NCI-H1417 (cell line): ENCODE data around the gene PHKB.
"Not testable (repeated sequence)": the region's sequence is repeated elsewhere in the genome, so short reads cannot be mapped to it uniquely, and the experiment has no call there.

Source experiments
- DNase-seq, 3 experiments: peaks; one replicate each; lab custom pipeline; 2025; lab: John Stamatoyannopoulos, UW

Gene PHKB

DNA sequence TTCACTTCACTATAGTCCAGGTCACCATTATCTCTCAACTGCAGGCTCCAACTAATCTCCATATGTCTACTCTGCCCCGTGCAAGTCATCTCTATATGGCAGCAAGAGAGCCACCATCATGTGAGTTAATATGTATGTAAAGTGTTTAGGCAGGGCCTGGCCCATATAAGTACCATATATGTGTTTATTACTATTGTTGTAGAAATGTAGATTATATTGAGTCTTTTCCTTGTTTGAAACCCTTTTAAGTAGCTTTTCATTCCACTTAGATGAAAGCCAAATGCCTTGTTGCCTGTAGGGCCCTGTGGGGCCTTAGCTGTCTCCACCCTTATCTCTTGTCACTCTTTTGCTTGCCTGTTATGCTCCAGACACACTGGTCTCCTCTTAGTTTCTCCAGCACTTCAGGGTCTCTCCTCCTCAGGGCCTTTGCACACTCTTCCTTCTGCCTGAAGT, 164.0 kb downstream of the PHKB start:
- no peak for DNase-seq

DNA sequence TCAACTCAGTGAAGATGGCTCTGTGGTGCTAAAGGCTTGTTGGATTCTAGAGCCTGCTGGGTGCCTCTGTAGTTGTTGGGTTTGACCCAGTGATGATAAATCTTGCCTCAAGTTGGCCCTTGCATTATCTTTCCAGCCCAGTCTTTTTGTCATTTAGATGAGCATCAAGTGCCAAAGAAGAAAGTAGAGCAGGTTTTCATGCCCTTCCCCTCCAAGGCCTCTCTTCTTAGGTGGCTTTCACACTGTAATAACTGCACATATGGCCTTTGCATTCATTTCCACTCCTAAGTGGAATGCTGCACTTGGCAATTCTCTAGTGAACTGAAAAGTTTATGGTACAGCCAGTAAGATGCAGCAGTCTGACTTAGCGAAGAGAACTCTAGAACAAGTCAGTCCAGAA, 165.1 kb downstream of the PHKB start:
- no peak for DNase-seq

DNA sequence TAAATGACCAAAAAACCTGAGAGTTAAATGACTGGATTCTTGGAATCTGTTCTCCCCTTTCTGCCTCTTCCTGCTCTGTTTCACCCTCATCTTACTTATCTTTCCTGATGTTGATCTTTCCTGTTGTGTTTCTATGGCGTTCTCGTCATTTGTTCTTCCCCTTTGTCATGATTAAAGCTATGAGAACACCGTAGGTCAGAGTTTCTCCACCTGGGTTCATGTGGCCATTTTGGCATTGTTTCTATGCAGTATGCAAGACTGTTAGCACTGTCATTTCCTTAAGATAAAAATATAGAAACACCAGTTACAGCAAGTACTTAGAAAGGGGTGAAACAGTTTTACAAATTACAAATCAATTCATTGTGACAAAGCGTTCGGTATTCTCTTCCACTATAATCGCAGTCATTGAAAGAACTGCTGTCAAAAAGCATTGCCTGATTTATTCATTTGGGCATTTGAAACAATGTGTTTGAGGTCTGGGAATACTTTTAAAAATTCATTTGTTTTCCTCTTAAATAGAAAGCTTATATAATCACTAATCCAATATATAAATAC, 166.0 kb downstream of the PHKB start:
- no peak for DNase-seq

DNA sequence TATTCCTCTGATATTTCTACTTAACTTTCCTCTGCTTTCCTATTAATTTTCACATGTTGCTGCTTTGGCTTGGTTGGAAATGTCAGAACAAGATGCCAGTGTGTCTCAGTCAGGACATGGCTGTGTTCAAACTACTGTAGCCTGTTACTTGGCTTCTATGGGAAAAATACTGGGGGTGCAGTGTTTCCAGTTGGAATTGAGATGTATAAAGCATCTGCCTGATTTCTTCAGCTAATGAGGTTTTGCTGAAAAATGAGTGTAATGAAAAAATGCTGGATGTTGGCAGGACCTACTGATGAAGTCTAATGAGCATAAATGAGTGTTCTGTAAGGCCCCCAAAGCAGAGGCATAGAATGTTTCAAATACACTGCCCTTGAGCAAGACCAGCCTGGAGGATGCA, 166.6 kb downstream of the PHKB start:
- no peak for DNase-seq

DNA sequence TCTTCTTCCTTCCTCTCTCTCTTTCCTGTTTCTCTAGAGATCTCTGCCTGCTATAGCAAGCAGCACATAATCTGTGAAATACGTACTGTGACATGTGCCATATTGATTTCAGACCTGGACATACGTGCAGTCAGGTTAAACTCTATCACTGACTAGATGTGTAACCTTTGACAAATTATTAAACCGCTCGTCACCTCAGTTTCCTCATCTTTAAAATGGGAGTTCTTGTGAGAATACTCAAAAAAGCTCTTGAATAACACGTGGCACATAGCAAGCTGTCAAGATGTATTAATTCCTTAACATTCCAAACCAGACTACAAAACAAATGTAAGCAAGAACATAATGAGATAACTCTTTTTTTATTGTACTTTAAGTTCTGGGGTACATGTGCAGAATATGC, 170.0 kb downstream of the PHKB start:
- DNase-seq, result no peak

DNA sequence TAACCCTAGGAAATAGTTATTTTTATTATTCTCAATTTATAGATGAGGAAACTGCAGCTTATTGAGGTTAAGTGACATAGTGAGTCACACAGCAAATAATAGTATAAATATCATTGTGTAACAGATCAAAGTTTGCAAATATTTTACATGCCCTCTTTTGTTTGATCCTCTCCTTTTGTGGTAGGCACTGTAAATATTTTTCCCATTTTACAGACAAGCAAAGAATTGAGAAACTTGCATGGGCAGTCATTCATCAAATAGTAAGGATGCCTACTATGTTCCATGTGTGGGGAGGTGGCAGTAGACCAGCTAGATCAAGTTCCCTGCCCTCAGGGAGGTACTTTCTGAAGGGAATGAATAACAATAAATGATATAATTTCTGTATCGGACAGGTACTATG, 173.0 kb downstream of the PHKB start:
- DNase-seq, result no peak

DNA sequence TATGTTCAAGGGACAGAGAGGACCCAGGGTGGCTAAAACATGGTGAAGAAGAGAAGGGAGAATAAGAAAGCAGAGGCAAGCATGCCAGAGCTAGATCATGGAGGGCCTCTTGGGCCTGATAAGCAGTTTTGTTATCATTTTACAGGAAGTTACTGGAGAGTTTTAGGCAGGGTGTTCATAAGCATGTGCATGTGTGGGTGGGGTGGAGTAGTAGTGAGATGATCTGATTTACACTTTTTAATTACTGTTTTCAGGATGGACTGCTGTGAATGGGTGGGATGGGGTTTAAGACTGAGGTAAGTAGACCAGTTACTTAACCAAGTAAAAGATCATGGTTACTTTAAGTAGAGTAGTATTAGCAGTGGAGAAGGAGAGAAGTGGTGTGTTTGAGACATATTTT, 173.6 kb downstream of the PHKB start:
- no peak for DNase-seq

DNA sequence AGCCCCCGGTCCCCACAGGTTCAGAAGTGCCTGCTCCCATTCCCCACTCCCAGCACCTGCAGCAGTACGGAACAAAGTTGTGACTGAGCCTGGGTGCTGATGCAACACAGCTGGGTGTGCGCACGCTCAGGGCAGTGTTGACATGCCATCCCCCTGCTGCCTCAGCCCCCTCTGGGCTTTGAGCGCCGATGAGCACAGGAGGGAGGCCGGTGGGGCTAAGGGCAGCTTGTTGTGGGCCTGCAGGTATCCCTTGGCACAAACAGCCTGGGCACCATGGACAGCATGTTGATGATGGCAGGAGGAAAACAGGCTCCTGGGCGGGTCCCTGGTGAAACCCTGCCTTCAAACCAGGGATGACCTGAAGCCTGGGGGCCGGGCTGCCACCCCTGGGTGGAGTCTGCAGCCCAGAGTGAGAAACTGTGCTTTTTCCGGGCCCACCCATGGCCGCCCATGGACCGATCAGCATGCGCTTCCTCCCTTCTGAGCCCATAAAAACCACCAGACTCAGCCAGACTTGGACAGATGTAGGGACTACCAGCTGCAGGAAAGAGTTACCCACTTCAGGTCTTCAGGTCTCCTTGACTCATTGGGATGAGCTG, 175.5 kb downstream of the PHKB start:
- DNase-seq, result no peak

DNA sequence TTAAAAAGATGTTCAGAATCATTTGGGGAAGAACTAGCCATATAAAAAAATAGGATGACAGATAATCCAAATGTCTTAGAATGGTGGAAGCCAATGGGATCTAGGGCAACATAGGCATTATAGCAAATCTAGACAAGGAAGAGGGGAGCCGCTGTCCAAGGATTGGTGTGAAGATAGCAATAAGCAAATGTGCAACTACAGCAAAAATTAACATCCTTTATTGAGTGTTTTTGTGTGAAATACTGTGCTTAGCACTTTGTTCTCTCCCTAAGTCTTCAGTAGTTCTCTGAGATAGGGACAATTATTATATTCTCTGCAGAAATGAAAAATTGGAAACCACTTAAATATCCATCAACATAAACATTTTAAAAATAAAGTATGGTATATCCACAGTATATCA, 177.0 kb downstream of the PHKB start:
- DNase-seq, result no peak

DNA sequence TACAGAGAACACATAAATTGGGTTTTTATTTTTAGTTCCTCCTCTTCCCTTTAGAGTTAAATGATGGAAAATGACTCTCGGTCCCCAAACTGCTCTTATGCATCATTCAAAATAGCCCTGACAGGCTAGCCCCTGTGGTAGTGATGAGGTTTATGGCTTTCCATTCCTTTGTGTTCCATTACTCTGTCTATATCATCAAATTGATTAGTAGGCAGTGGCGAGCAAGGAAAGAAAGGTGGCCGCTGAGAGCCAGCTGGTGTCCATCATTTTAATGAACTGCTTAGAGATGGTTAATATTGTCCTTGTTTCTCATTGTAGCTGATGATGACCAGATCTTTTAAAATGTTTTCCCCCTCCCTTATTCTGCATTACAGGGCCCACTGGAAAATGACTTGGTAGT, 179.5 kb downstream of the PHKB start:
- no peak for DNase-seq

DNA sequence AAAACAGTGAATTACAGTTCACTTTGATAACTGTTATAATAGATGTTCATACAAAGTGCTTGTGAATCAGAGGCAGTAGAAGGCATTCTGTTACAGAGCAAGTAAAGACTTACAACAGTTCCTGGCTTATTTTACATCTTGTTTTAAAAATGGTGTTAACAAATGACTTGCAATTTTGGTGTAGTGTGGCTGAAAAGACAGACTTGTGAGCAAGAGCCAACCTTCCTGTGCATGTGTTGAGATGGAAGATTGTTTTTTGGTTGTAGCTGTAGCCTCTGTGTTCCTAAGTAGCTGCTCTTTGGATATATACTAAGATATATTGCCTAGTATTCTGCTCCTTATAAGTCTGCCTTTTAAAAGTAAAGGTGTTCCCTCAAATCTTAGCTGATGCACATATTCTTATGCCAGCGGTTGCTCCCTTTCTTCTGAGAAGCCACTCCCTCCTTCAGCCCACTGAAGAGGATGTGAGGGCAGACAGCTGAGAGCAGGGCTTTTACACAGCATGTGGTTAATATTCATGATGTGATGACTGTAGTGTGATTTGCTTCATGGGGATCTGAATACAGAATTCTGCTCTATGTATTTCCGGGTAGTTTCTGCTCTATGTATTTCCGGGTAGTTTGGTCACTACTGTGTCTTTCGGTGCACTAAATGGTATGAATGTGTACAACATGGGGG, 182.3 kb downstream of the PHKB start:
- no peak for DNase-seq

DNA sequence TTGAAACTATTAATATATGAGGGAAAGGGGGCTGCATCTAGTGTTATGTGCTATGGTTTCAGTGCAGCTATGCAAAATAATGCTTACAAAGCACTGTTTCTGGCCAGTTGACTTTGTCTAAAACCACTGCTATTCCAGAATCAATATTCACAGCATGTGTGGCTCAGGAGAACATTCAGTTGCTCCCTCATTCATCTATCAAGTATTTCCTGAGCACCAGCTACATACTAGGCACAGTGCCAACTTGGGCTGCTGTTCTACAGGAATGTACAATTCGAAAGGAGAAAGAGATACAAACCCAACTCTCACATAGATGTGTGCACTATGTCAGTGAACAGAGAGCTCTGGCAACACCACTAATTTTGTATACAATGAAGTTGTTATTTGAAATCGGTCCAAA, 183.0 kb downstream of the PHKB start:
- DNase-seq, result no peak

DNA sequence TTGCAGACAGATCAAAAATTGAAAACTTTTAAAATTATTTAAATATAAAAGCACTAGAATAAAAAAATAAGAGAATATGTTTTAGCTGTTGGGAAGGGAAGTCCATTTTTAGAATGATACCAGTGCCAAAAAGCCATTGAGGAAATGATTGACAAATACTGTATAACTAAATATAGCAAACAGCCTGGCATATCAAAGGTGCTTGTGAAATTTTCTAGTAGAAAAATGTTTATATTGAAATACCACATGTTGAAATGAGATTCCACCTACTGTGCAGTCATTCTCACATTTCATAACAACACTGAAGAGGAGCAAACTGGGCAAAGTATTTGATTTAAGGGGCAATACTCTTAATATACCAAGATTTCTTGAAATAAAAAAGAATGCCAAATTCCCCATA, 183.5 kb downstream of the PHKB start:
- no peak for DNase-seq

DNA sequence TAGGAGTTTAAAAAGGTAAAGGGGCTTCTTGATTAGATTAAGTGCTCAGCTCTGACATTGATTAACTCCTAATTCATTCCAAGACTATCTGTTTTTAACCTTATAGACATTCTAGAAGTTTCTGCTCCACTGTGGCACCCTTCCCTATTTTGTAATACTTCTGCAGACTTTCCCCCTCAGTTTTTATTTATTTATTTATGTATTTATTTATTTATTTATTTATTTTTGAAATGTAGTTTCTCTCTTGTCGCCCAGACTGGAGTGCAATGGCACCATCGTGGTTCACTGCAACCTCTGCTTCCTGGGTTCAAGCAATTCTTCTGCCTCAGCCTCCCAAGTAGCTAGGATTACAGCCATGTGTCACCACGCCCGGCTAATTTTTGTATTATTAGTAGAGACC, 185.8 kb downstream of the PHKB start:
- DNase-seq, result no peak

DNA sequence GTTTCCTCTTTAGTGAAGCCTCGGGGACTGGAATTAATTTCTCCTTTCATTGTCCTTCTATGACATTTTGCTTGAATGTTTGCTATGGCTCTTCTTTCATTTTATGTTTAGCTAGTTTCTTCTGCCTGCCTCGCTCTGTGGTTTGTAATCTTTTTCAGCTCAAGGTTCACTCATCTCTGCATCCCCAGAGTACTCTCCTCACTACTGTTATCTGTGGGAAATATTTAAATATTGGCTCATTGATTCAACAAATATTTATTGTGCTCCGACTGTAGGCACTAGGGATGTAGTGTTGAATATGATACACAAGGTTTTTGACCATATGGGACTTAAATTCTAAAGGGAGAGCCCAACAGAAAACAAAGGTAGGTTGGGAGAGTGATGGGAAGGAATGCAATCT, 195.9 kb downstream of the PHKB start:
- DNase-seq, result no peak

DNA sequence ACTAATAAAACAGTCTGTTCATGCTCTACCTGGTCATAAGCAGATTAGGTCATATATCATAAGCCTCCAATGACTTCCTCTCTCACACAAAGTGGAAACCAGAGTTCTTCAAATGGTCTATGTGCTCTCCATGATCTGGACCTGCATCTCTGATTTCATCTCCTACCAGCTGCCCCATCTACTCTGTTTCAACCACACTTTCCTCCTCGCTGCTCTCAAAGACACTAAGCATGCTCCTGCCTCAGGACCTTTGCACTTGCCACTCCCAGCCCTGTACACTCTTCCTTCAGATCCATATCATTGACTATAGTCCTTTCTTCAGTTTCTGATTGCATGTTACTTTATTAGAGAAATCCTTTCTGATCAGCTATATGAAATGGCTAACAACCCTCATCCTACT, 196.8 kb downstream of the PHKB start:
- DNase-seq, result no peak

DNA sequence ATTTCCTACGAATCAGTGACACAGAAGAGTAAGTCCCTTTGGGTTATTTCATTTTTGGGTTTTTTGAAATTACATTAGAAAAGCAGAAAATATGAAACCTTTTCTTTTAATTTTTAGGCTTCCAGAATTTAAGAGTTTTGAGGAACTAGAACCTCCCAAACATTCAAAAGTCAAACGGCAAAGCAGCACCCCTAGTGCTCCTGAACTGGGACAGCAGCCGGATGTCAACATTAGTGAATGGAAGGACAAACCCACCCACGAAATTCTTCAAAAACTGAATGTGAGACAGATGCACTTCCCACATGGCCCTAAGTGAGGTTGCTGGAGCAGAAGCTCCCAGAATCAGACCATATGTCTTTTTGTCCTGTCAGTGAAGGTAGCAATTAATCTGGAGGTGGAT, 199.4 kb downstream of the PHKB start:
- no peak for DNase-seq

DNA sequence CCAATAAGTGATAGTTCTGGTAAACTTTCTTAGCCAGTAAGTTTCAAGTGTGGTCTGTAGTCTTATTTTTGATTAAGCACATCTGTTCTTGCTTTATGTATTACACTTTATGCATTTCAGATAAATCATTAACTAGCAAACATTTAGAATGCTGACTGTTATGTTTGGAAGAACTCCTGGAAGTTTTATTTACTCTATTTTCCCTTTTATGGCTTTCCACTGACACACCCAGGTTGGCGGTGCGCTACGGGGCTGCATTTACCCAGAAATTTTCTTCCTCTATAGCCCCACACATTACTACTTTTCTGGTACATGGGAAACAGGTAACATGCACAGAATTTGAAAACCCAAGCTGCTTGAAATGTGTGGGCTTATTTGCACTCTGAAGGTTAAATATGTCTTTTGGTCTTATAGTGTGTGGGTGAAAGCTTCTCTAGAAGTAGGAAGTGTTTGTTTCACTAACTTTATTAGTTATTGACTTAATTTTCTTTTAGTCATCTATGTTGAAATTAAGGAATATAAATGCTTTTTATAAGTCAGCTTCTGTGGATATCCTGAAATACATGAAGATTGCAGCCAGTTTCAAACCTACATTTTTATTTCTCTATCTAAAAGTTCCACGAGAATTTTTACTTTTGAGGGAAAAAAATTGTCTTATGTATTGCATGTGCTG, 203.7 kb downstream of the PHKB start:
- DNase-seq, result no peak

DNA sequence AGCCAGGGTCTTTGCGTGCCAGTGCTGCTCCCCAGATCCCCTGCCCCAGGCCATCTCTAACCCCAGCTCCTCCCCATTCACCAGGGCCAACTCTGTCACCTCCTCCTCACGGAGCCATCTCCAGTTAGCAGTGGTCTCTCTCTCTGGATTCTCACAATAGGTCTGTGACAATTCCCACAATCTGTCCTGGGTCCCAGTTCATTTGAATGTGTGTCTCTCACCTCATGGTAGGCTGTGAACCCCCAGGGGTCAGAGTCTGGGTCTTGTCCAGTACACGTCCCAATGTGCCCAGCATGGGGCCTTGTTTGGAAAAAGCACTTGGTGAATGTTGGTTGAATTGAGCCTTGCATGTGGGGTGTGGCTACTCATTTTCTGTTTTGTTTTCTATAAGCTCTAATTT, 205.3 kb downstream of the PHKB start:
- no peak for DNase-seq

DNA sequence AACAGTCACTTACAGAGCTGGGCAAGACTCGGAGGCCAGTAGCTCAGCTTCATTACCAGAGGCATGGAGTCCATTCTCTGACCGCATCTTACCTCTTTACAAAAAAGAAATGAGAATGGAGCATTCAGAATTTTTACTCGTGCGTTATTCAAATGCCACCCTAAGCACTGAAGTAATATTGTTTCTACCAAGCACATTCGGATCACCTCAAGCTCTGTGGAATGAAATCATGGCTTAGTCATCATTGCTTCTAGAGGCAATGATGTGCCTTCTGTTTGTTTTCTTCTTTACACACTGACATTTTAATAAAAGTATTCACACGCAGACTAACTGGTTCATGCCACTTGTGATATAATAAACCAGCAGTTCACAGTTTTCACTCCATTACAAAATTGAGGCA, 206.8 kb downstream of the PHKB start:
- no peak for DNase-seq

DNA sequence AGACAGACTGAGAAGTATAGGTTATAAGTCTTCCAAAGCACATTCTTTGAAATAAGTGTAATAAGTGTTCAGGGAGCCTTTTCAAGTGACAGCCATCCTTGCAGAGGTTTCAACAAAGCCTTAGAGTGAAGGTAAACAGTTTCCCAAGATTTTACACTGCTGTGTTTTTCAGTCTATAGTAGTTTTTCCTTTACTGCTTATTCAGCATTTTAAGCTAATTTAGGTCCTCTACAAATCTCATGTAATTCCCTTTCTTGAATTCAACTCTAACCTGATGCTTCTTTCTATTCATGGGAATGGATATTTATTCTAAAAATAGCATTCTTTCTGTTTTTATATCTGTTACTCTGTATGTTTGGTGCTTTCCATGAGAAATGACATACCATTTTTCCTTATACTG, 211.3 kb downstream of the PHKB start:
- no peak for DNase-seq

DNA sequence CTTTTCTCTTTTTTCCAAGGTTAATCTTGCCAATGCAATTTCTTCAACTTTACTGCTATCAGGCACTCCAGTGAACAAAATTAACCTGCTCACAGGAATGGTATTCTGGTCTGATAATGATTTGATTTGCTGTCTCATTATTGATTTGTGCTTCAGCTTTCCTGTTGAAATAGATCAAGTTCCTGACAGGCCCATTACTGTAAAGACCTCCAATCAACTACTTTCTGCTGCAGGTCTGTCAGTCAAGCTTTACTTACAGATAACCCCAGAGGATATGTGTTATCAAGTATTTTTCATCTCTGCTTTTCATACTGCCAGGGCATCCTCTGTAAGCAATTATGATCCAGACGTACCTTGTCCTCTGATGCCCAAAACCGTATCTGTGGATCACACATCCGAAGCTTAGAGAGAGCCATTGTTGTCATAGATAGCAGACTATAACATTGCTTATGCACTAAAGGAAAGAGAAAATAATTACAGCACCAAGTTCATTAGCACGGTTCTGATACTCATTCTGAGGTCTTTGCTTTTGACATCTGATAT, 215.6 kb downstream of the PHKB start:
- no peak for DNase-seq

DNA sequence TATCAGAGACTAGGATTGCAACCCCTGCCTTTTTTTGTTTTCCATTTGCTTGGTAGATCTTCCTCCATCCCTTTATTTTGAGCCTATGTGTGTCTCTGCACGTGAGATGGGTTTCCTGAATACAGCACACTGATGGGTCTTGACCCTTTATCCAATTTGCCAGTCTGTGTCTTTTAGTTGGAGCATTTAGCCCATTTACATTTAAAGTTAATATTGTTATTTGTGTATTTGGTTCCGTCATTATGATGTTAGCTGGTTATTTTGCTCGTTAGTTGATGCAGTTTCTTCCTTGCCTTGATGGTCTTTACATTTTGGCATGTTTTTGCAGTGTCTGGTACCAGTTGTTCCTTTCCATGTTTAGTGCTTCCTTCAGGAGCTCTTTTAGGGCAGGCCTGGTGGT, 220.4 kb downstream of the PHKB start:
- DNase-seq, result not testable (repeated sequence)
